ENCODE measurements around the gene PPP6R1. TPM values are rescaled to one million over a fixed set of nuclear protein-coding genes. Genes with fewer than 3 reads are reported as not detected.

PPP6R1 gene
- total and polyA plus RNA-seq, 2 donors (not counting 1 experiment from before 2014, with no cell fraction given), result 28.5 to 34.0 TPM

- Histone ChIP-seq H3K27me3 (ENCODE audit: control insufficient read depth, insufficient read depth, low read length) (no peaks in the 10 kb centered on the region), H3K79me2 (ENCODE audit: control insufficient read depth, insufficient read depth, low read length) (no peaks in the 10 kb centered on the region), H4K20me1 (ENCODE audit: control insufficient read depth, extremely low read depth, insufficient read depth, low read length) (no peaks in the 10 kb centered on the region), H3K4me2 (ENCODE audit: extremely low read depth, insufficient read depth, low read length) (no peak overlapping the region), H2AFZ (ENCODE audit: low read length) (no peak overlapping the region), H3K4me3 (replicated peaks in 1 of 4; ENCODE audit: control extremely low read depth in 1 of 4, insufficient read depth in 1 of 4, low read depth in 3 of 4, low read length in 4 of 4) (no peak overlapping the region), H3K36me3 (ENCODE audit: control insufficient read depth, insufficient read depth, low read length) (no peaks in the 10 kb centered on the region), H3K9ac (ENCODE audit: insufficient read depth, low read length) (no peak overlapping the region), H3K4me1 (ENCODE audit: control insufficient read depth, extremely low read depth, insufficient read depth, low read length) (no peaks in the 10 kb centered on the region), H3K27ac (ENCODE audit: insufficient read depth, low read length) (no peak overlapping the region), H3K9me3 (ENCODE audit: control insufficient read depth, insufficient read depth, low read depth, low read length) (no peaks in the 10 kb centered on the region)
- DNase-seq (ENCODE audit: low read depth in 2 of 2), result no peak
- TF ChIP-seq EZH2 (IDR thresholded peaks at IDR 0.05; ENCODE audit: low read length, missing control alignments) (no peak), CTCF (conservative IDR thresholded peaks at IDR 0.05 in 1 of 2, IDR thresholded peaks at IDR 0.05 in 1 of 2; ENCODE audit: low read depth in 1 of 2, low read length in 2 of 2) (no peak)
Measured at GRCh38 chr19:55193481-55193880, 65.3 kb downstream of the PPP6R1 start.

DNA sequence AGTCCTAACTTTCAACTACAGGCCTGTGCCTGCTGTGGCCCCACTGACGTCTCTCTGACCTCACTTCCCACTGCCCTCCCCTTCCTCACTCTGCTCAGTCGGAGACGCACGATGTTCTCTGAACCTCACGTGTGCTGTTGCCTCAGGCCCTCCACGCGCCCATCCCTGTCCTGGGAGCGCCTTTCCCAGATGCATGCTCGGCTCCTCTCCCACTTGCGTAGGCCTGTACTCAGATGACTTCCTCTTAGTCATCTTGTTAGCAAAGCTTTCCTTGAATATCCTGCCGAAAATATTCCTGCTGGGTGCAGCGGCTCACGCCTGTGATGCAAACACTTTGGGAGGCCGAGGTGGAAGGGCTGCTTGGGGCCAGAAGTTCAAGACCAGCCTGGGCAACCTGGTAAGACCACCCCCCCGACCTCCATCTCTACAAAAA lies 69.4 kb downstream of the PPP6R1 start:
- H3K79me2 ChIP-seq (ENCODE audit: control insufficient read depth, insufficient read depth, low read length), result no peaks in the 10 kb centered on the region
- H3K27ac ChIP-seq (ENCODE audit: insufficient read depth, low read length), result no peak overlapping the region
- no peaks in the 10 kb centered on the region for H3K36me3 ChIP-seq (ENCODE audit: control insufficient read depth, insufficient read depth, low read length)
- TF ChIP-seq EZH2 (IDR thresholded peaks at IDR 0.05; ENCODE audit: low read length, missing control alignments) (no peak), CTCF (conservative IDR thresholded peaks at IDR 0.05 in 1 of 2, IDR thresholded peaks at IDR 0.05 in 1 of 2; ENCODE audit: low read depth in 1 of 2, low read length in 2 of 2) (no peak)
- no peaks in the 10 kb centered on the region for H4K20me1 ChIP-seq (ENCODE audit: control insufficient read depth, extremely low read depth, insufficient read depth, low read length)
- no peak overlapping the region for H3K9ac ChIP-seq (ENCODE audit: insufficient read depth, low read length)
- no peak overlapping the region for H3K4me2 ChIP-seq (ENCODE audit: extremely low read depth, insufficient read depth, low read length)
- no peak overlapping the region for H2AFZ ChIP-seq (ENCODE audit: low read length)
- H3K9me3 ChIP-seq (ENCODE audit: control insufficient read depth, insufficient read depth, low read depth, low read length), result no peaks in the 10 kb centered on the region
- no peaks in the 10 kb centered on the region for H3K27me3 ChIP-seq (ENCODE audit: control insufficient read depth, insufficient read depth, low read length)
- no peaks in the 10 kb centered on the region for H3K4me1 ChIP-seq (ENCODE audit: control insufficient read depth, extremely low read depth, insufficient read depth, low read length)
- DNase-seq (ENCODE audit: low read depth in 2 of 2), result peak; percentile 96
- no peak overlapping the region for H3K4me3 ChIP-seq (replicated peaks in 1 of 4; ENCODE audit: control extremely low read depth in 1 of 4, insufficient read depth in 1 of 4, low read depth in 3 of 4, low read length in 4 of 4)

DNA sequence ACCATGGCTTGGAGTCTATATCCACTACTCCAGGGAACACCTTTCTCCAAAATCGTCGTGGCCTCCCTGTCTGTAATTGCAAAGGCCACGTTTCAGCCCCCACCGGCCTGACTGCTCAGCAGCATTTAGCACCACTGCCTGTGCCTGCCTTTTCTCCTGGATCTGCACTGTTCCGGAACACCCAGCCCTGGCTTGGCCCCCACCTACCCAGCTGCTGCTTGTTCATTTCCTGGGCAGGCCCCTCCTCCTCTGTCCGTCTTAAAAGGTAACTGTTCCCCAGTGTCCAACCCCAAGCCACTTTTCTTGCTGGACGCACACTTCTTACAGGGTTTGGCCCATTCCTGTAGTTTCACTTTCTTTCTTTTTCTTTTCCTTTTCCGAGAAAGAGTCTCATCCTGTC lies 70.2 kb downstream of the PPP6R1 start:
- Histone ChIP-seq H3K9ac (ENCODE audit: insufficient read depth, low read length) (no peak overlapping the region), H4K20me1 (ENCODE audit: control insufficient read depth, extremely low read depth, insufficient read depth, low read length) (no peaks in the 10 kb centered on the region), H3K9me3 (ENCODE audit: control insufficient read depth, insufficient read depth, low read depth, low read length) (no peaks in the 10 kb centered on the region), H3K4me2 (ENCODE audit: extremely low read depth, insufficient read depth, low read length) (no peak overlapping the region), H3K36me3 (ENCODE audit: control insufficient read depth, insufficient read depth, low read length) (no peaks in the 10 kb centered on the region), H3K4me1 (ENCODE audit: control insufficient read depth, extremely low read depth, insufficient read depth, low read length) (no peaks in the 10 kb centered on the region), H2AFZ (ENCODE audit: low read length) (no peak overlapping the region), H3K27me3 (ENCODE audit: control insufficient read depth, insufficient read depth, low read length) (no peaks in the 10 kb centered on the region), H3K27ac (ENCODE audit: insufficient read depth, low read length) (no peak overlapping the region), H3K4me3 (replicated peaks in 1 of 4; ENCODE audit: control extremely low read depth in 1 of 4, insufficient read depth in 1 of 4, low read depth in 3 of 4, low read length in 4 of 4) (no peak overlapping the region), H3K79me2 (ENCODE audit: control insufficient read depth, insufficient read depth, low read length) (no peaks in the 10 kb centered on the region)
- no peak for DNase-seq (ENCODE audit: low read depth in 2 of 2)
- no peak for TF ChIP-seq CTCF (conservative IDR thresholded peaks at IDR 0.05 in 1 of 2, IDR thresholded peaks at IDR 0.05 in 1 of 2; ENCODE audit: low read depth in 1 of 2, low read length in 2 of 2)

Data from fibroblast of lung (primary cell).